Transverse colon (tissue), 4 donors: ENCODE data around the gene TLL1. TPM values are rescaled to one million over a fixed set of nuclear protein-coding genes. Genes with fewer than 3 reads are reported as not detected.

Experiments used
- DNase-seq: peaks from one replicate; pipeline ENCODE4 v3.0.0-alpha.2; 2019
- H3K27ac ChIP-seq, 4 donors: fragments of 200-600 bp; sonication (generic); 2 replicates each; pipeline ENCODE4 v1.5.1; 2016 to 2018; ENCODE audit warnings: inconsistent platforms in 4 of 4
- H3K27me3 ChIP-seq: fragments of 200-600 bp; sonication (generic); 2 replicates; pipeline ENCODE4 v1.5.1; 2017; ENCODE audit warnings: inconsistent platforms
- H3K36me3 ChIP-seq, 4 donors: fragments of 200-600 bp; sonication (generic); 2 replicates each; pipeline ENCODE4 v1.5.1; 2017 to 2019; ENCODE audit warnings: inconsistent platforms in 4 of 4
- H3K4me1 ChIP-seq, 4 donors: fragments of 200-600 bp; sonication (generic); 2 replicates each; pipeline ENCODE4 v1.5.1; 2017 to 2020; ENCODE audit warnings: inconsistent platforms in 4 of 4
- H3K4me3 ChIP-seq, 4 donors: fragments of 200-600 bp; sonication (generic); 1 replicate in 1 of 4; 2 replicates in 3 of 4; pipeline versions ENCODE4 v1.5.1 to v1.6.1; 2017 to 2019; ENCODE audit warnings: inconsistent platforms in 4 of 4
- H3K9me3 ChIP-seq, 2 donors: fragments of 200-600 bp; sonication (generic); 2 replicates each; pipeline ENCODE4 v1.5.1; 2017 to 2019; ENCODE audit warnings: inconsistent platforms in 2 of 2
- CTCF ChIP-seq, 5 experiments: fragments of 200-600 bp in 3 of 5; fragments of 450-650 bp in 2 of 5; sonication (generic) in 3 of 5; IDR thresholded peaks; 1 replicate in 2 of 5; 2 replicates in 3 of 5; pipeline ENCODE4 v1.5.1; 2016 to 2017; ENCODE audit warnings: antibody characterized with exemption in 5 of 5, inconsistent platforms in 3 of 5, mild to moderate bottlenecking in 2 of 5, moderate library complexity in 1 of 5
- EP300 ChIP-seq: sonication (generic); formaldehyde crosslinking; IDR thresholded peaks from one replicate; pipeline ENCODE4 v1.6.1; 2017; ENCODE audit warnings: antibody characterized with exemption, low read depth
- POLR2A ChIP-seq: fragments of 450-650 bp; IDR thresholded peaks from one replicate; pipeline ENCODE4 v1.6.1; 2016; ENCODE audit warnings: antibody characterized with exemption, mild to moderate bottlenecking, moderate library complexity
- POLR2AphosphoS5 ChIP-seq, 3 donors: sonication (generic); formaldehyde crosslinking; IDR thresholded peaks; one replicate each; pipeline ENCODE4 v1.6.1; 2016; ENCODE audit warnings: antibody characterized with exemption in 3 of 3
- WGBS, 2 donors: methylation state at CpG; one replicate each; pipeline ENCODE4 v1.1.5; 2018; ENCODE audit warnings: low coverage in 1 of 2; 5-methylcytosine and 5-hydroxymethylcytosine counted together
- in situ Hi-C, 4 donors: fragments of 200-750 bp; cut with MboI; loops; one replicate each; pipeline versions ENCODE4 v1.15.0 to v1.15.1; 2017; ENCODE audit warnings: low sequenced_read_pairs in 3 of 4, low pct_ligation_motif_present in 1 of 4, low pct_unique_long_range_greater_than_20kb in 1 of 4
- intact Hi-C: fragments of 100-400 bp; cut with DNase I; formaldehyde crosslinking; loops from one replicate; pipeline ENCODE4 v1.15.1; 2023; ENCODE audit warnings: low total_unique reads
- total RNA-seq, 4 donors: library from RNA; depleted of rRNA; stranded (reverse); fragments of >200 nt; gene quantifications; one replicate each; pipeline ENCODE4 v1.1.0, GENCODE V29; 2016

The TLL1 gene
- total RNA-seq, 4 donors from 2014 or later, result 1.00 to 3.7 (median 1.6) TPM

- Histone ChIP-seq H3K4me3 (no peak overlapping the region), H3K27ac (no peak overlapping the region), H3K27me3 (no peaks in the 10 kb centered on the region), H3K4me1 (no peaks in the 10 kb centered on the region), H3K9me3 (no peaks in the 10 kb centered on the region), H3K36me3 (no peaks in the 10 kb centered on the region)
- intact Hi-C loops, result no loop called here
- in situ Hi-C loops, result no loop called here
- 50% methylated on average over 1 of the region's 1 CpG for WGBS, 2 donors
- DNase-seq, result no peak
- TF ChIP-seq POLR2A (no peak), POLR2AphosphoS5 (IDR thresholded peaks at IDR 0.05) (no peak), EP300 (no peak), CTCF (IDR thresholded peaks at IDR 0.05) (no peak)
Observed at GRCh38 chr4:166128403-166128802, 255.4 kb downstream of the TLL1 start.

GRCh38 chr4:166134285-166134684, 261.2 kb downstream of the TLL1 start:
- no peaks in the 10 kb centered on the region for H3K4me1 ChIP-seq
- H3K27ac ChIP-seq, result no peak overlapping the region
- H3K36me3 ChIP-seq, result no peaks in the 10 kb centered on the region
- H3K27me3 ChIP-seq, result no peaks in the 10 kb centered on the region
- no peak for DNase-seq
- intact Hi-C loops (no loop called here), in situ Hi-C loops (no loop called here)
- TF ChIP-seq EP300, result no peak
- no peak for TF ChIP-seq POLR2AphosphoS5 (IDR thresholded peaks at IDR 0.05)
- no peak for TF ChIP-seq CTCF (IDR thresholded peaks at IDR 0.05)
- no peak for TF ChIP-seq POLR2A
- no peaks in the 10 kb centered on the region for H3K9me3 ChIP-seq
- WGBS, 2 donors, result 50 to 56% methylated on average over 1 to 6 of the region's 6 CpGs
- no peak overlapping the region for H3K4me3 ChIP-seq

GRCh38 chr4:166140951-166141350, 267.9 kb downstream of the TLL1 start:
- H3K4me1 ChIP-seq, result no peaks in the 10 kb centered on the region
- in situ Hi-C loops (no loop called here), intact Hi-C loops (no loop called here)
- TF ChIP-seq POLR2A (no peak), EP300 (no peak), POLR2AphosphoS5 (IDR thresholded peaks at IDR 0.05) (no peak), CTCF (IDR thresholded peaks at IDR 0.05) (no peak)
- no peak for DNase-seq
- 73 to 80% methylated on average over 6 of the region's 6 CpGs for WGBS, 2 donors
- no peaks in the 10 kb centered on the region for H3K27me3 ChIP-seq
- no peaks in the 10 kb centered on the region for H3K36me3 ChIP-seq
- no peak overlapping the region for H3K4me3 ChIP-seq
- H3K9me3 ChIP-seq, result no peaks in the 10 kb centered on the region
- no peak overlapping the region for H3K27ac ChIP-seq

GRCh38 chr4:166143227-166143626, 270.2 kb downstream of the TLL1 start:
- in situ Hi-C loops, result no loop called here
- Histone ChIP-seq H3K9me3 (no peaks in the 10 kb centered on the region), H3K4me1 (no peaks in the 10 kb centered on the region), H3K27me3 (no peaks in the 10 kb centered on the region), H3K4me3 (no peak overlapping the region), H3K27ac (no peak overlapping the region), H3K36me3 (no peaks in the 10 kb centered on the region)
- TF ChIP-seq EP300 (no peak), POLR2A (no peak), CTCF (IDR thresholded peaks at IDR 0.05) (no peak), POLR2AphosphoS5 (IDR thresholded peaks at IDR 0.05) (no peak)
- 80 to 87% methylated on average over 6 of the region's 6 CpGs for WGBS, 2 donors
- DNase-seq, result no peak
- intact Hi-C loops, result no loop called here
